LNCAP (cell line): ENCODE measurements around the gene KCNE1.

Source experiments
- TF ChIP-seq, protein P1 (sequence below): fragments of 450-650 bp; IDR thresholded peaks from 2 replicates; pipeline ENCODE4 v1.5.1; 2017; ENCODE audit warnings: mild to moderate bottlenecking

Gene KCNE1

DNA sequence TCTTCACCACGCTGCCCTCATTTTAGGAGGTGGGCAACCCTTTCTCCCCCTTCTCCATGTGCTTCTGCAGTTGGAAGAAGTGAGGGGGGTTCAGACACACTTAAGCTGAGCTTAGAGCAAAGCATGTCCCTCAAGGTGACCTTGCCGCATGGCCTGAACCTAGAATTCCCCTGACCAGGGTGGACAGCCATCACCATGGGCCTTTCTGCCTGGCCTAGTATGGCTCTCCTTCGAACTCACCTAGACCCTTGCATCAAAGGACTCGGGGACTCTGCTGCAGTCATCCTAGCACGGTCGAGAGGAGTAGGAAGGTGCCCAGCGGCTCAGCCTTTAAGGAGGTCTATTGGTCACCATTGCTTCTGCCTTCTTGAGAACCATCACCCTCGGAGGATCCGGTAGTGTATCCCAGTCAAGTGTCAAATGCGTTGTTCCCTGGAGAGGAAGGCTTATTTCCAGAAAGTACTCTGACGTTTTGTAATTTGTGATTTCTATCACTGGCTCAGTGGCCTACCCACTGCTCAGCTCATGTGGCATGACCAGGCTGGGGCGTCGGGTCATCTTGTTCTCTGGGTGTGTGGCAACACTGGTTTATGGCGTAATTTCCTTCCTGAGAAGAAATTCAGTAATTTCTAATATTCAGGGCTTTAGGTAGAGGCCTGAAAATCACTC, at the start of gene KCNE1:
TSS of gene KCNE1 (minus strand) at position 424 of the 669 bp plus-strand sequence. CDS start 62,576 bp downstream, outside the sequence.
- TF ChIP-seq, protein P1, sequence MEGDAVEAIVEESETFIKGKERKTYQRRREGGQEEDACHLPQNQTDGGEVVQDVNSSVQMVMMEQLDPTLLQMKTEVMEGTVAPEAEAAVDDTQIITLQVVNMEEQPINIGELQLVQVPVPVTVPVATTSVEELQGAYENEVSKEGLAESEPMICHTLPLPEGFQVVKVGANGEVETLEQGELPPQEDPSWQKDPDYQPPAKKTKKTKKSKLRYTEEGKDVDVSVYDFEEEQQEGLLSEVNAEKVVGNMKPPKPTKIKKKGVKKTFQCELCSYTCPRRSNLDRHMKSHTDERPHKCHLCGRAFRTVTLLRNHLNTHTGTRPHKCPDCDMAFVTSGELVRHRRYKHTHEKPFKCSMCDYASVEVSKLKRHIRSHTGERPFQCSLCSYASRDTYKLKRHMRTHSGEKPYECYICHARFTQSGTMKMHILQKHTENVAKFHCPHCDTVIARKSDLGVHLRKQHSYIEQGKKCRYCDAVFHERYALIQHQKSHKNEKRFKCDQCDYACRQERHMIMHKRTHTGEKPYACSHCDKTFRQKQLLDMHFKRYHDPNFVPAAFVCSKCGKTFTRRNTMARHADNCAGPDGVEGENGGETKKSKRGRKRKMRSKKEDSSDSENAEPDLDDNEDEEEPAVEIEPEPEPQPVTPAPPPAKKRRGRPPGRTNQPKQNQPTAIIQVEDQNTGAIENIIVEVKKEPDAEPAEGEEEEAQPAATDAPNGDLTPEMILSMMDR = no peak

DNA sequence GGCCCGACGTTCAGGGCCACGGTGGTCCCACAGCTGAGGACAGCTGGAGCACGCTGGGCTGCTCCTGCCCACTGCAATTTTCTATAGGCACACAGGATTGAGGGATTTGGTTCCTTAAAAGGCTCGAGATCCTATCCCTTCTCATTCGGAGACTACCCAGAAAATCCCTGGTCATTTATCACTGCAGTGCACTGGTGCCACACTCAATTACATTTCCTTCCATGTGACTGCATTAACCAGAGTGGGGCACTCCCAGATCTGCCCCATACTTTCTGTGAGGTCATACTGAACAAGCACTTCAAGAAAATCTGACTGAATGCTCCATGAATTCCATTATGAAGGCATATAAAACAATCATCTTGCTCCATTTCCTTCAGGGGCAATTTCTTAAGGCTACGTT, 49.8 kb upstream of the KCNE1 start:
- TF ChIP-seq, protein P1 = no peak

GRCh38 chr21:34560609-34561008, 48.6 kb upstream of the KCNE1 start:
- TF ChIP-seq, protein P1 = no peak

DNA sequence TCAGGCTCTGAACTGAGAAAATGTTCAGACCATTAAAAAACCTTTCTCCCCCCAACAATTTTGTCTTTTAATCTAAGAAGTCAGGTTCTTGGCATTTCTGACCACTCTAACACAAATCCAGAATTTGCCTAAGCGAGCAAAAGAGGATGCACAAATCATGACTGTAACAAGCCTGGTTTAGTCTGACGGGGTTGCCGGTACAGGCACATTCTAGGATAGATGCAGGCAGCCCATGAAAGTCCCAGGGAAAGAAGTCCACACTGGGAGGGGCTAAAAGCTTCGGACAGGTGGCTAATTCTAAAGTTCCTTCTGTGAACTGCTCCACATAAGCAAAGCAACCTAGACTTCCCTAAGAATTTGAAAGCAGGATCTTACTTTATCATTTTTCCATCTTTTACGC, 48.0 kb upstream of the KCNE1 start:
- TF ChIP-seq, protein P1 = no peak

- TF ChIP-seq, protein P1 = no peak
Observed at GRCh38 chr21:34559089-34559631, 47.1 kb upstream of the KCNE1 start.

DNA sequence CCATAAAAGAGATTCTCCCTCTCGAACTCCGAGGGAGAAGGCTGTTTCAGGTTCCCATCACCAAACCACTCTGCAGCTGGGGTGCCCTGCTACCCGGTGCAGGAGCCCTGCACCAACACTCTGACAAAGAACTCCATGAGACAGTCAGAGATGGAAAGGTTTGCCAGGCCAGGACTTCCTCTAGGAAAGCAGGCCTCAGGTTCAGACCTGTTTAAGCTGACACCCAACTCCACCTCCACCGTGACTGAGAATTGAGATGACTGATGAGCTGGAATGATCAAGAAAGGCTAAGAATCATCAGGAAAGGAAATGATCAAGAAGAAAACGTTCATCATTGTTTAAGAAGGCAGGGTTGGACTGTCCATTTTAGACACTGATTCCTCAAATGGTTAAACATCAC, 46.2 kb upstream of the KCNE1 start:
- TF ChIP-seq, protein P1 = no peak

- TF ChIP-seq, protein P1 = no peak
Observed at GRCh38 chr21:34557261-34557660, 45.3 kb upstream of the KCNE1 start.

DNA sequence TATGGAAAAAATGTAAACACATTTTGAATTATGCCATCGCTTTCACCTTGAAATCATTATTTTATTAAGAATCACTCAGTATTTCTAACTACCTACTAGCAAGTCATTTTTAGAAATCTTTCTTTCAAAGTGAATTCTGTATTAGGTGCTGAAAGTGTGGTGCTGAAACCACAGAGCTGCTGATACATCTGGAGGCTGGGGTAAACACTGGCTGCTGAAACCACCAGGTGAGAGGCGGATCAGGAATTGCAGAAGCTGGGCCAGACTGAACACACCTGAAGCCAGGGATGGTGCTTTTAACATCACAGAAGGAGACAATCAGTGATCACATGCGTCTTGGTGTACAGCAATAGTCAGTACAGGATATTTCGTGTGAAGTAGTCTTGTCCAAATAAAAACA, 42.2 kb upstream of the KCNE1 start:
- TF ChIP-seq, protein P1 = no peak
